ENCODE measurements around the gene KIAA1328.

Gene KIAA1328

GRCh38 chr18:37230768-37231167, 401.8 kb downstream of the KIAA1328 start:
- no peak for DNase-seq

GRCh38 chr18:37231251-37231650, 402.3 kb downstream of the KIAA1328 start:
- DNase-seq = no peak

- DNase-seq = no peak
Observed at GRCh38 chr18:37235583-37235982, 406.7 kb downstream of the KIAA1328 start.

GRCh38 chr18:37238282-37239108, 409.6 kb downstream of the KIAA1328 start:
- DNase-seq = no peak

- DNase-seq = no peak
Observed at GRCh38 chr18:37242091-37242490, 413.2 kb downstream of the KIAA1328 start.

GRCh38 chr18:37242826-37243560, 414.1 kb downstream of the KIAA1328 start:
- DNase-seq = no peak

- DNase-seq = no peak
Observed at GRCh38 chr18:37243741-37244140, 414.8 kb downstream of the KIAA1328 start.

- no peak for DNase-seq
Observed at GRCh38 chr18:37244618-37245017, 415.7 kb downstream of the KIAA1328 start.

GRCh38 chr18:37246779-37247340, 417.9 kb downstream of the KIAA1328 start:
- no peak for DNase-seq

- no peak for DNase-seq
Observed at GRCh38 chr18:37247497-37248161, 418.7 kb downstream of the KIAA1328 start.

- no peak for DNase-seq
Observed at GRCh38 chr18:37248281-37248680, 419.4 kb downstream of the KIAA1328 start.

GRCh38 chr18:37249171-37249886, 420.4 kb downstream of the KIAA1328 start:
- no peak for DNase-seq

- DNase-seq = no peak
Observed at GRCh38 chr18:37249895-37250618, 421.1 kb downstream of the KIAA1328 start.

- DNase-seq = no peak
Observed at GRCh38 chr18:37251679-37252078, 422.8 kb downstream of the KIAA1328 start.

GRCh38 chr18:37252342-37252741, 423.4 kb downstream of the KIAA1328 start:
- no peak for DNase-seq

- no peak for DNase-seq
Observed at GRCh38 chr18:37252854-37253393, 424.0 kb downstream of the KIAA1328 start.

- no peak for DNase-seq
Observed at GRCh38 chr18:37253394-37254235, 424.7 kb downstream of the KIAA1328 start.

GRCh38 chr18:37254236-37254754, 425.4 kb downstream of the KIAA1328 start:
- DNase-seq = no peak

GRCh38 chr18:37254973-37255372, 426.0 kb downstream of the KIAA1328 start:
- DNase-seq = no peak

GRCh38 chr18:37258131-37258530, 429.2 kb downstream of the KIAA1328 start:
- no peak for DNase-seq
